ENCODE data around the gene LRSAM1.

LRSAM1 gene

GRCh38 chr9:127448112-127448805 lies 3.1 kb upstream of the LRSAM1 start:
- Histone ChIP-seq H3K36me3 (peaks cover 63% of the 10 kb centered on the region), H3K4me1 (ENCODE audit: control insufficient read depth in 1 of 2, insufficient read depth in 1 of 2, low read depth in 1 of 2, low read length in 1 of 2) (peaks cover 34 to 35% of the 10 kb centered on the region in 2 experiments), H3K27me3 (no peaks in the 10 kb centered on the region), H3K27ac (no peak overlapping the region), H3K4me3 (ENCODE audit: low read depth in 1 of 2, low read length in 1 of 2) (no peak overlapping the region), H3K9me3 (no peaks in the 10 kb centered on the region)
- no peak for TF ChIP-seq CTCF (IDR thresholded peaks at IDR 0.05)

GRCh38 chr9:127449332-127449966 lies 1.9 kb upstream of the LRSAM1 start:
- Histone ChIP-seq H3K4me1 (ENCODE audit: control insufficient read depth in 1 of 2, insufficient read depth in 1 of 2, low read depth in 1 of 2, low read length in 1 of 2) (peaks cover 38 to 44% of the 10 kb centered on the region in 2 experiments), H3K27ac (no peak overlapping the region), H3K27me3 (no peaks in the 10 kb centered on the region), H3K4me3 (ENCODE audit: low read depth in 1 of 2, low read length in 1 of 2) (no peak overlapping the region), H3K36me3 (peaks cover 53% of the 10 kb centered on the region), H3K9me3 (no peaks in the 10 kb centered on the region)
- TF ChIP-seq CTCF (IDR thresholded peaks at IDR 0.05): no peak

- peaks cover 47 to 52% of the 10 kb centered on the region in 2 experiments for H3K4me1 ChIP-seq (ENCODE audit: control insufficient read depth in 1 of 2, insufficient read depth in 1 of 2, low read depth in 1 of 2, low read length in 1 of 2)
- H3K4me3 ChIP-seq (ENCODE audit: low read depth in 1 of 2, low read length in 1 of 2): peak overlapping the region; percentile 91 to 98
- H3K27me3 ChIP-seq: no peaks in the 10 kb centered on the region
- peak overlapping the region; percentile 87 for H3K27ac ChIP-seq
- no peak for TF ChIP-seq CTCF (IDR thresholded peaks at IDR 0.05)
- H3K36me3 ChIP-seq: peaks cover 44% of the 10 kb centered on the region
- H3K9me3 ChIP-seq: no peaks in the 10 kb centered on the region
These were observed 1.0 kb upstream of the LRSAM1 start for GRCh38 chr9:127450243-127450760.

- peaks cover 59 to 64% of the 10 kb centered on the region in 2 experiments for H3K4me1 ChIP-seq (ENCODE audit: control insufficient read depth in 1 of 2, insufficient read depth in 1 of 2, low read depth in 1 of 2, low read length in 1 of 2)
- peak overlapping the region; percentile 91 to 98 for H3K4me3 ChIP-seq (ENCODE audit: low read depth in 1 of 2, low read length in 1 of 2)
- peak overlapping the region; percentile 87 for H3K27ac ChIP-seq
- H3K27me3 ChIP-seq: no peaks in the 10 kb centered on the region
- H3K36me3 ChIP-seq: peaks cover 32% of the 10 kb centered on the region
- TF ChIP-seq CTCF (IDR thresholded peaks at IDR 0.05): no peak
- H3K9me3 ChIP-seq: no peaks in the 10 kb centered on the region
These were observed 223 bp downstream of the LRSAM1 start for GRCh38 chr9:127451608-127451857.

GRCh38 chr9:127451858-127452656 lies 747 bp downstream of the LRSAM1 start:
- H3K4me3 ChIP-seq (ENCODE audit: low read depth in 1 of 2, low read length in 1 of 2): peak overlapping the region; percentile 91 to 98
- H3K36me3 ChIP-seq: peaks cover 28% of the 10 kb centered on the region
- peak; percentile 13 for TF ChIP-seq CTCF (IDR thresholded peaks at IDR 0.05)

More at GRCh38 chr9:127451858-127452656, 747 bp downstream of the LRSAM1 start:
- Histone ChIP-seq H3K27ac (peak overlapping the region; percentile 87), H3K4me1 (ENCODE audit: control insufficient read depth in 1 of 2, insufficient read depth in 1 of 2, low read depth in 1 of 2, low read length in 1 of 2) (peaks cover 63 to 68% of the 10 kb centered on the region in 2 experiments), H3K9me3 (no peaks in the 10 kb centered on the region), H3K27me3 (no peaks in the 10 kb centered on the region)

All from neutrophil (primary cell).